Choroid plexus epithelial cell (primary cell): ENCODE results near the gene SLC48A1.

ENCODE experiments used
- DNase-seq: peaks from one replicate; pipeline ENCODE4 v3.0.0-alpha.2; 2010; ENCODE audit warnings: low read depth
- H3K4me3 ChIP-seq: 2 replicates; pipeline ENCODE4 v1.5.1; 2011; ENCODE audit warnings: low read depth, mild to moderate bottlenecking, control low read depth, low read length, moderate library complexity
- CTCF ChIP-seq: conservative IDR thresholded peaks from 2 replicates; pipeline ENCODE4 v1.5.1; 2011; ENCODE audit warnings: low read depth, mild to moderate bottlenecking, control low read depth, inconsistent platforms, low read length, moderate library complexity

Gene SLC48A1

GRCh38 chr12:47782372-47782770, 9.3 kb downstream of the SLC48A1 start:
- no peak overlapping the region for H3K4me3 ChIP-seq
- TF ChIP-seq CTCF, result no peak
- no peak for DNase-seq

GRCh38 chr12:47783024-47783755, 10.2 kb downstream of the SLC48A1 start:
- no peak for DNase-seq
- no peak overlapping the region for H3K4me3 ChIP-seq
- no peak for TF ChIP-seq CTCF

GRCh38 chr12:47783821-47784819, 11.1 kb downstream of the SLC48A1 start:
- no peak overlapping the region for H3K4me3 ChIP-seq
- TF ChIP-seq CTCF, result no peak
- no peak for DNase-seq

- no peak for DNase-seq
- TF ChIP-seq CTCF, result no peak
- no peak overlapping the region for H3K4me3 ChIP-seq
These were observed 12.2 kb downstream of the SLC48A1 start for GRCh38 chr12:47785036-47785886.

GRCh38 chr12:47785887-47786661, 13.0 kb downstream of the SLC48A1 start:
- no peak for DNase-seq
- no peak overlapping the region for H3K4me3 ChIP-seq
- no peak for TF ChIP-seq CTCF
